GM19455 (cell line): Measurements from ENCODE around the gene SLC44A4.
A peak's percentile ranks its signal among the peaks of the same experiment; 100 is the strongest.
"Not testable (repeated sequence)": the region's sequence is repeated elsewhere in the genome, so short reads cannot be mapped to it uniquely, and the experiment has no call there.

Experiments
- ATAC-seq: cut with Tn5 transposase; IDR thresholded peaks from one replicate; pipeline ENCODE4 v1.9.1; 2021; ENCODE audit not compliant: unreplicated experiment

SLC44A4 gene

DNA sequence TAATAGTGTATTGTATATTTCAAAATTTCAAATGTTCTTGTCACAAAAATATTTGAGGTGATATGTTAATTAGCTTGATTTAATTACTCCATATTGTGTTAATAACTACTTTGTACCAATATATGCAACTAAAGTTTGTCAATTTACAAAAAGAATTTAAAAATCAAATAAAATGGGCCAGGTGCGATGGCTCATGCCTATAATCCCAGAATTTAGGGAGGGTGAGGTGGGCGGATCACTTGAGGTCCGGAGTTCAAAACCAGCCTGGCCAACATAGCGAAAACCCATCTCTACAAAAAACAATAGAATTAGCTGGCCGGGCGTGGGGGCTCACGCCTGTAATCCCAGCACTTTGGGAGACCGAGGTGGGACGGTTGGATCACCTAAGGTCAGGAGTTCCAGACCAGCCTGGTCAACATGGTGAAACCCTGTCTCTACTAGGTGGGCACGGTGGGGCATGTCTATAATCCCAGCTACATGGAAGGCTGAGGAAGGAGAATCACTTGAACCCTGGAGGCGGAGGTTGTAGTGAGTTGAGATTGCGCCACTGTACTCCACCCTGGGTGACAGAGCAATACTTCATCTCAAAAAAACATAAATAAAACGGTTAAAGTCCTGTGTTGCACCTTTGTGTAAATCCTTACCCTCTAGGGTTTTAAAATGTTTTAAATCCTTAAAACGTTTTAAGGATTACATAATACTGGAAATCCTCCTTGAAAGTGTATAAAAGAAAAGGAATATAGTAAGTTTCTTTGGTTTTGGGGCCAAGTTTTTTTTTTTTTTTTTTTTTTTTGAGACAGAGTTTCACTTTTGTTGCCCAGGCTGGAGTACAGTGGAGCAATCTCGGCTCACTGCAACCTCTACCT lies 47.2 kb downstream of the SLC44A4 start:
- ATAC-seq, result no peak

DNA sequence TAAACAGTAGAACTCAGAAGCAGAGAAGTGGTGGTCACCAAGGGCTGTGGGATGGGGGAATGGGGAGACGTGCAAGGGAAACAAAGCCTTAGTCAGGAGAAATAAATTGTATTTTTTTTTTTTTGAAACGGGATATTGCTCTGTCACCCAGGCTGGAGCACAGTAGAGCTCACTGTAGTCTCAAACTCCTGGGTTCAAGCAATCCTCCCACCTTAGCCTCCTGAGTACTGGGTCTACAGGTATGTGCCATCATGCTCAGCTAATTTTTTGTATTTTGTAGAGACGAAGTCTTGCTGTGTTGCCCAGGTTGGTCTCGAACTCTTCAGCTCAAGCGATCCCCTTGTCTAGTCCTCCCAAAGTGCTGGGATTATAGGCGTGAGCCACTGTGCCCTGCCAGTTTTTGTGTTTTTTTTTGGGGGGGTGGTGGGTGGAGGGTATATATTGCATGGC lies 47.9 kb downstream of the SLC44A4 start:
- ATAC-seq, result no peak

DNA sequence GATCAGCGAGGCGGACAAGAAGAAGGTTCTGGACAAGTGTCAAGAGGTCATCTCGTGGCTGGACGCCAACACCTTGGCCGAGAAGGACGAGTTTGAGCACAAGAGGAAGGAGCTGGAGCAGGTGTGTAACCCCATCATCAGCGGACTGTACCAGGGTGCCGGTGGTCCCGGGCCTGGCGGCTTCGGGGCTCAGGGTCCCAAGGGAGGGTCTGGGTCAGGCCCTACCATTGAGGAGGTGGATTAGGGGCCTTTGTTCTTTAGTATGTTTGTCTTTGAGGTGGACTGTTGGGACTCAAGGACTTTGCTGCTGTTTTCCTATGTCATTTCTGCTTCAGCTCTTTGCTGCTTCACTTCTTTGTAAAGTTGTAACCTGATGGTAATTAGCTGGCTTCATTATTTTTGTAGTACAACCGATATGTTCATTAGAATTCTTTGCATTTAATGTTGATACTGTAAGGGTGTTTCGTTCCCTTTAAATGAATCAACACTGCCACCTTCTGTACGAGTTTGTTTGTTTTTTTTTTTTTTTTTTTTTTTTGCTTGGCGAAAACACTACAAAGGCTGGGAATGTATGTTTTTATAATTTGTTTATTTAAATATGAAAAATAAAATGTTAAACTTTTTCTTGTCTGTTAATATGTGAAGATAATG lies 49.0 kb downstream of the SLC44A4 start:
- no peak for ATAC-seq

DNA sequence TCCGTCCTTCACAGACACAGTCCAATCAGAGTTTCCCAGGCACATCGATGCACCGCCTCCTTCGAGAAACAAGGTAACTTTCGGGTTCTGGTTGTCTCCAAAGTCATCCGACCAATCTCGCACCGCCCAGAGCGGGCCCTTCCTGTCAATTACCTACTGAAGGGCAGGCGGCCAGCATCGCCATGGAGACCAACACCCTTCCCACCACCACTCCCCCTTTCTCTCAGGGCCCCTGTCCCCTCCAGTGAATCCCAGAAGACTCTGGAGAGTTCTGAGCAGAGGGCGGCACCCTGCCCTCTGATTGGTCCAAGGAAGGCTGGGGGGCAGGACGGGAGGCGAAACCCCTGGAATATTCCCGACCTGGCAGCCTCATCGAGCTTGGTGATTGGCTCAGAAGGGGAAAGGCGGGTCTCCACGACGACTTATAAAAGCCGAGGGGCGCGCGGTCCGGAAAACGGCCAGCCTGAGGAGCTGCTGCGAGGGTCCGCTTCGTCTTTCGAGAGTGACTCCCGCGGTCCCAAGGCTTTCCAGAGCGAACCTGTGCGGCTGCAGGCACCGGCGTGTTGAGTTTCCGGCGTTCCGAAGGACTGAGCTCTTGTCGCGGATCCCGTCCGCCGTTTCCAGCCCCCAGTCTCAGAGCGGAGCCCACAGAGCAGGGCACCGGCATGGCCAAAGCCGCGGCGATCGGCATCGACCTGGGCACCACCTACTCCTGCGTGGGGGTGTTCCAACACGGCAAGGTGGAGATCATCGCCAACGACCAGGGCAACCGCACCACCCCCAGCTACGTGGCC lies 51.3 kb downstream of the SLC44A4 start, which contains the start of gene HSPA1B:
TSS of gene HSPA1B (plus strand) at position 453 of the 794 bp plus-strand sequence. CDS start at position 666, 213 bp downstream.
- peak; percentile 59 for ATAC-seq

DNA sequence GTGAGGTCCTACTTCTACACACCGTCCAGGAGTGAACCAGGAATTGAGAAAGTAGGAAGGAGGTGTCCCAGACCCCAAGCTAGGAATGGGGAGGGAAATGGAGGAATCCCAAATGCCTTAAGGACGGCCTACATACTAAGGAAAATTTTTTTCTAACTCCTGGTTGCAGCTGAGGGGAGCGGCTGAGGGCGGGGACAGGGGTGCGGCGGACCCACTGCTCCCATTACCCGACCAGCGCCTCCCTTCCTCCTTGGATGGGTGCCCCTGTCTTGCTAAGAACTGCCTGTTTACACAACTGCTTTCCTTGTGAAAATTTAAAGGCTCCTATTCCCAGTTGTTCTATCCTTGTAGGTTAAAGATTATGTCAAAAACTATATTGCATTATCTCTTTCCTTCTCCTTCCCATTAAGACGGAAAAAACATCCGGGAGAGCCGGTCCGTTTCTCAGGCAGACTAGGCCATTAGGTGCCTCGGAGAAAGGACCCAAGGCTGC lies 52.0 kb downstream of the SLC44A4 start:
- ATAC-seq, result peak; percentile 19

DNA sequence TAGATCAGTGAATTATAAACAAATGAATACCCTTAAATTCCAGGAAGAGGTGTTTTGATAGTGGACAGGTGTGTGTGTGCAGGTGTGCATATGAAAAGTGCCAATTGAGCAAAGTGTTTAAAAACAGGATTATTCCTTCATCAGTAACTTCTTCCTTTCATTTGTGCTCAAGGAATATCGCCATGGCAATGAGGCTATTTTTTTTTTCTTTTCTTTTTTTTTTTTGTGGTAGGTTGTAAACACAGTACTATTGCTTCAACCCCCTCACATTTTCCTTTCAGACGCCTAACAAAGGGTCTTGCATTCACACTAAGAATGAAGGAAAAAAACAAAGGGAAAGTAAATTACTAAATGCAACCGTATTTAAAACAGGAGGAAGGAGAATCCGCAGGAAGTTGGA lies 53.2 kb downstream of the SLC44A4 start:
- no peak for ATAC-seq

DNA sequence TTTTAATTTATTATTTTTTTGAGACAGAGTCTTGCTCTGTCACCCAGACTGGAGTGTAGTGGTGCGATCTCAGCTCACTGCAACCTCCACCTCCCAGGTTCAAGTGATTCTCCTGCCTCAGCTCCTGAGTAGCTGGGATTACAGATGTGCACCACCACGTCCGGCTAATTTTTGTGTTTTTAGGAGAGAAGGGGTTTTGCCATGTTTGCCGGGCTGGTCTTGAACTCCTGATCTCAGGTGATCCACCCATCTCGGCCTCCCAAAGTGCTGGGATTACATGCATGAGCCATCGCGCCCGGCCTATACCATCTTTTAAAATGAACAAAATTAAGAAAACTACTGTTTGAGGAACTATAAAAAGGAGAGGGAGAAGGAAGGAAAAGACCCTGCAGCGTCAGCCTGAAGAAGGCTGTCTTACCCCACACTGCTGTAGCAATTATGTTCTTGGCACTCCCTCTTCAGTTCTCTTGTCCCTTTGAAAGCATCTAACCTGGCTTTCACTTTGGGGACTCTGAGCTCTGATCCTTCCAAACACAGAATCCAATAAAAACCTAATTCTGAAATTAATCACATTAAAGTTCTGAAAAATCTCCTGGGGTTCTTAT lies 55.1 kb downstream of the SLC44A4 start:
- ATAC-seq, result not testable (repeated sequence)

DNA sequence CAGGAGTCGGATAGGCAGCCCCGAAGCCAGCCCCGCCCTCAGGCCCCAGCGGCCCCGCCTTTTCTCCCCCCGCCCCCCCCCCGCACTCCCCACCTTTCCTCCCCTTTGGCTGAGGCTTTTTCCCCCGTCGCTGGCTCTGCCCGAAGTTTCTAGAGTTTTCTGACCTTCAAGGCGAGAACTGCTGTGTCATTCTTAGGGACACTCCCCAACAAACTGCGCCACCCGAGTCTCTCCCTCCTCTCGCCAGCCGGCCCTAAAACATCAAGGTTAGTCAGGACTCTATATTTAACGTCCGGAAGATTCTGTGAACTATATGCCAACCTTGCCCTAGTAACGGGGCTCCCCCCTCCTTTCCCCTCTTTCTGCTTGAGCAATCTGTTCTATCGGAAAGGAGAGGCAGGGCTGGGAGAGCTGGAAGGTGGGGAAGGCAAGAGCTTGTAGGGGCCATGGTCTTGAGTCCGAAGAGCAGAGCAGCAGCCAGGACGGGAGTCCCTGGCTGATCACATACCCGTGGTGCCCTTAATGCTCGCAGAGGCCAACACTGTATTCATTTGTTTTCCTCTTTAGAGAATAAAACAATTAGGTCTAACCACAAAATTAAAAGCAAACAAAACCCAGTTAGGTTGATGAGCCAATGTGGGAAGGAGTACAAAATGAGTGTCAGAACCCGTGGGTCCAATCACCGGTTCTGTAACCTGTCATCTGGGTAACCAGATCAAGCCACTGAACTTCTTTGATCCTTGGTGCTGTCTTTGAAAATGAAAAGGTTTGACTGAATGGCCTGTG lies 56.6 kb downstream of the SLC44A4 start:
- ATAC-seq, result peak; percentile 31

DNA sequence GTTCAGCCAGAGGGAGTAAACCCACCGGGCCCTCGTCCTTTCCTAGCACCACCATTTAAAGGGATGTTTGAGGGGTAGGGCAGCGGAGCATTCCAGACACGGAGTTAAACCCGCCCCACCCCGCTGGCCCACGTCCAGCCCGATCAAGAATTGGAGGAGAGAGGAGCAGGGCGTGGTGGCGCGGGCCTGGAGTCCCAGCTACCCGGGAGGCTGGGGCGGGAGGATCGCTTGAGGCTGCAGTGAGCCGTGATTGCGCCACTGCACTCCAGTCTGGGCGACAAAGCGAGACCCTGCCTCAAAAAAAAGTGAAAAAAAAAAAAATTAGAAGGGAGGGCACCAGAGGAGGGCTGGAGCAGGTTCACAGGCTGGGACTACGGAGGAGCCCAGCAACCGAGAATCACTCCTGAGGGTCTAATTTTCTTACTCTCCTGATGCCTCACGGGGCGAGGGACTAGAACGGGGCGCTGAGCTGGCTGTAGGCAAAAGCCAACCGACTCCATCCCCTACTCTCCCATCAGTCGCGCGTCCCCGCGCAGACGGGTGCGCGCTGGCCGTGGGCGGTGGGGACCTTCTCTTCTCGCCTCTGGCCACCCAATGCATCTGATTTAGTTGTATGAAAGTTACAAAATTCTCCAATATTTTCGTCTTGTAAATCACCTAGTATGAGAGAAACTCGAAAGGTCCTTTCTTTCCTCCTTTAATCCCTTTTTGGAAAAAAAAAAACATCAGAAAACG lies 57.3 kb downstream of the SLC44A4 start:
- ATAC-seq, result peak; percentile 57

DNA sequence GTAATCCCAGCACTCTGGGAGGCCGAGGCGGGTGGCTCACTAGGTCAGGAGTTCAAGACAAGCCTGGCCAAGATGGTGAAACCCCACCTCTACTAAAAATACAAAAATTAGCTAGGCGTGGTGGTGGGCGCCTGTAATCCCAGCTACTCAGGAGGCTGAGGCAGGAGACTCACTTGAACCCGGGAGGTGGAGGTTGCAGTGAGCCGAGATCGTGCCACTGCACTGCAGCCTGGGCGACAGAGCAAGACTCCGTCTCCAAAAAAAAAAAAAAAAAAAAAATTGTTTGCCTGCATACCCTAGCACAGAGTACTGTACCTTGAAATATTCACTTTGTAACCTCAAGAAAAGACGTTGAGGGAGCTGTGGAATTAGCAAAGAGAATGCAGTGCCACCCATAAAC lies 58.4 kb downstream of the SLC44A4 start:
- ATAC-seq, result not testable (repeated sequence)

DNA sequence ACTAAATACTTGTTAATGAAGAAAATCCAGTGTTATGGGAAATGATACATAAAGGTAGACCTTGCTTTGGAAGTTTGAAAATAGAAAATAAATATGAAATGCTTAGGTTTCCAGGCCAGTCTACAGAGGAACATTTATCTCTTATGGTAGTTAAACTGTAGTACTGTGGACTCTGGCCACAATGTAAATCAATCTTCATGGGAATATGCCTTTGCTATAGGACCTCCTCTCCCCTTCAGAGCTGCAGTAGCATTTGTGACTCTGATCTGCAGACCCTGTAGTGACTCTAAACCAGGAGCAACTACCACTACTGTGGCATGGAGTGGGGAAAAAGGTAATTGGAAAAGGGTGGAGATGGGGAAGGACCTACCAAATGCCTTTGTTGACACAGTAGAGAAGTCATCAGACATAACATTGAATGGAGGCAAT lies 58.9 kb downstream of the SLC44A4 start:
- no peak for ATAC-seq

DNA sequence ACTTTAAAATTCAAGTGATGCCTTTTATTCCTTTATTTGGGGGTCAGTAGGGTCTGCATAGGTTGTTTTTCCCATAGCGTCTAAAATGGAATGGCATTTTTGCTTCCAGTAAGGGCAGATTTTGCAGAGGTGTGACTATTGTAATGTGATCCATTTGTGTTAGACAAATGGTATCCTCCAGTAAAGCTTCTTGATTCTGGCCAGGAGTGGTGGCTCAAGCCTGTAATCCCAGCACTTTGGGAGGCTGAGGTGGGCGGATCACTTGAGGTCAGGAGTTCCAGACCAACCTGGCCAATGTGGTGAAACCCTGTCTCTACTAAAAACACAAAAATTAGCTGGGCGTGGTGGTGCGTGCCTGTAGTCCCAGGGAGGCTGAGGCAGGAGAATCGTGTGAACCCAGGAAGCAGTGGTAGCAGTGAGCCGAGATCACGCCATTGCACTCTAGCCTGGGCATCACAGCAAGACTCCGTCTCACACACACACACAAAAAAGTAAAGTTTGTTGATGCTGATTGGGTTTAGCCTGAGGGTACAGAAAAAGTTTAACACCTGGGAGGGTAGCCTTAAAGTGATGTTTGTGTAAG lies 60.8 kb downstream of the SLC44A4 start:
- not testable (repeated sequence) for ATAC-seq

DNA sequence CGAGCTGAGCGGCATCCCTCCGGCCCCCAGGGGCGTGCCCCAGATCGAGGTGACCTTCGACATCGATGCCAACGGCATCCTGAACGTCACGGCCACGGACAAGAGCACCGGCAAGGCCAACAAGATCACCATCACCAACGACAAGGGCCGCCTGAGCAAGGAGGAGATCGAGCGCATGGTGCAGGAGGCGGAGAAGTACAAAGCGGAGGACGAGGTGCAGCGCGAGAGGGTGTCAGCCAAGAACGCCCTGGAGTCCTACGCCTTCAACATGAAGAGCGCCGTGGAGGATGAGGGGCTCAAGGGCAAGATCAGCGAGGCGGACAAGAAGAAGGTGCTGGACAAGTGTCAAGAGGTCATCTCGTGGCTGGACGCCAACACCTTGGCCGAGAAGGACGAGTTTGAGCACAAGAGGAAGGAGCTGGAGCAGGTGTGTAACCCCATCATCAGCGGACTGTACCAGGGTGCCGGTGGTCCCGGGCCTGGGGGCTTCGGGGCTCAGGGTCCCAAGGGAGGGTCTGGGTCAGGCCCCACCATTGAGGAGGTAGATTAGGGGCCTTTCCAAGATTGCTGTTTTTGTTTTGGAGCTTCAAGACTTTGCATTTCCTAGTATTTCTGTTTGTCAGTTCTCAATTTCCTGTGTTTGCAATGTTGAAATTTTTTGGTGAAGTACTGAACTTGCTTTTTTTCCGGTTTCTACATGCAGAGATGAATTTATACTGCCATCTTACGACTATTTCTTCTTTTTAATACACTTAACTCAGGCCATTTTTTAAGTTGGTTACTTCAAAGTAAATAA lies 61.5 kb downstream of the SLC44A4 start:
- not testable (repeated sequence) for ATAC-seq

DNA sequence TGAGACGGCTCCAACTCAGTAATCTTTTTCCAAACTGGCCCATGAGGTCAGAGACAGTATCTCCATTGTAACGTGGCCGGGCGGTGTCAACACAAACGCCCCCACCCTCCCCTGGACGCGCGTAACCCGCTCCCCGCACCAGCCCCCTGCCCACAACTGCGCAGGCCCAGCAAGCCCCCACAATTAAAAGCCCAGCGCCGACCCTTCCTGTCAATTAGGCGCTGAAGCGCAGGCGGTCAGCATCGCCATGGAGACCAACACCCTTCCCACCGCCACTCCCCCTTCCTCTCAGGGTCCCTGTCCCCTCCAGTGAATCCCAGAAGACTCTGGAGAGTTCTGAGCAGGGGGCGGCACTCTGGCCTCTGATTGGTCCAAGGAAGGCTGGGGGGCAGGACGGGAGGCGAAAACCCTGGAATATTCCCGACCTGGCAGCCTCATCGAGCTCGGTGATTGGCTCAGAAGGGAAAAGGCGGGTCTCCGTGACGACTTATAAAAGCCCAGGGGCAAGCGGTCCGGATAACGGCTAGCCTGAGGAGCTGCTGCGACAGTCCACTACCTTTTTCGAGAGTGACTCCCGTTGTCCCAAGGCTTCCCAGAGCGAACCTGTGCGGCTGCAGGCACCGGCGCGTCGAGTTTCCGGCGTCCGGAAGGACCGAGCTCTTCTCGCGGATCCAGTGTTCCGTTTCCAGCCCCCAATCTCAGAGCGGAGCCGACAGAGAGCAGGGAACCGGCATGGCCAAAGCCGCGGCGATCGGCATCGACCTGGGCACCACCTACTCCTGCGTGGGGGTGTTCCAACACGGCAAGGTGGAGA lies 63.6 kb downstream of the SLC44A4 start, which contains the start of the genes HSPA1A and HSPA1L:
TSS of gene HSPA1A (plus strand) at position 519 of the 814 bp plus-strand sequence. CDS start at position 733, 214 bp downstream.
TSS of gene HSPA1L (minus strand) at position 259 of the 814 bp plus-strand sequence. CDS start 3,311 bp downstream, outside the sequence.
- ATAC-seq, result no peak

DNA sequence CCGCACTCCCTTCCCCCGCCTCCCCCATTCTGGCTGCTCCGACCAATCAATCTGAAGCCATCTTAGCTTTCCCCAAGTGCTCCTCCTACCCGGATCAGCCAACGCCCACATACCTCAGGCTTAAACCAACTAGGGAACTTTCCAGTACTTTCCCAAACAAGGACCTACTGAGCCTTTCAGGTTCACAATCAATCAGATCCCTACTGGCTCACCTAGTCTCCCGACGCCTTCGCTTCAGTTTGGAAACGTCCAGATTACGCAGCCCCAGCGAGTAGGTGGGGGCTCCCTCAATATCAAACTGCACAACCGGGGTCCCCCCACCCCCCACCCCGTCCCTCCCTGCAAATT lies 64.1 kb downstream of the SLC44A4 start:
- no peak for ATAC-seq

DNA sequence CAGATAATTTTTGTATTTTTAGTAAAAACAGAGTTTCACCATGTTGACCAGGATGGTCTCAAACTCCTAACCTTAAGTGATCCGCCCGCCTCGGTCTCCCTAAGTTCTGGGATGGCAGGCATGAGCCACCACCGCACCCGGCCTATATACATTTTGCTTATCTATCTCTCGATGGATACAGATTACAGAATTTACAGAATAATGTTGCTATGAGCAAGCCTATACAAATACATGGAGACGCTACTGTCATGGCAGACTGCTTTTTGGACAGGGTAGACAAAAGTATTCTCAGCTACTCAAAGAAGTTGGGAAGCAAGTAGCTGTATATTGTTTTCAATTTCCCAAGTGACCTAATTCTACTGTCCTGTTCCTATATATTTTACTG lies 65.3 kb downstream of the SLC44A4 start:
- no peak for ATAC-seq
